HEK293 (cell line): Measurements from ENCODE around the gene BEST3.

Source experiments
- CTCF ChIA-PET: fragments of 350-600 bp; formaldehyde crosslinking; extraction: SDS; loops from one replicate; lab custom pipeline; 2021; ENCODE audit warnings: antibody characterized with exemption; lab: Yijun Ruan, JAX
- POLR2A ChIA-PET: fragments of 300-600 bp; formaldehyde crosslinking; extraction: SDS; loops from one replicate; lab custom pipeline; 2020; ENCODE audit warnings: antibody characterized with exemption, inconsistent platforms; lab: Yijun Ruan, JAX
- H3K27ac ChIP-seq: fragments of 200-500 bp; sonication (Bioruptor generic); 2 replicates; pipeline ENCODE4 v1.5.1; 2014; ENCODE audit warnings: low read depth, low read length, control low read depth, inconsistent platforms; ENCODE audit errors: extremely low read depth
- H3K36me3 ChIP-seq, 2 experiments: fragments of 200-500 bp in 1 of 2; sonication (Bioruptor generic) in 1 of 2; 1 replicate in 1 of 2; 2 replicates in 1 of 2; pipeline ENCODE4 v1.5.1; 2014 to 2017; ENCODE audit warnings: inconsistent platforms in 2 of 2, low read length in 2 of 2; ENCODE audit not compliant: control insufficient read depth in 2 of 2, insufficient read depth in 1 of 2
- H3K4me1 ChIP-seq: fragments of 200-500 bp; sonication (Bioruptor generic); 2 replicates; pipeline ENCODE4 v1.5.1; 2014; ENCODE audit warnings: mild to moderate bottlenecking, low read length, inconsistent platforms; ENCODE audit not compliant: control insufficient read depth, insufficient read depth
- H3K4me3 ChIP-seq: 2 replicates; pipeline ENCODE4 v1.5.1; 2011; ENCODE audit warnings: low read depth, mild to moderate bottlenecking, control low read depth, low read length, moderate library complexity
- H3K9me3 ChIP-seq: fragments of 200-500 bp; sonication (Bioruptor generic); 2 replicates; pipeline ENCODE4 v1.5.1; 2014; ENCODE audit warnings: low read depth, low read length, inconsistent platforms; ENCODE audit not compliant: control insufficient read depth, insufficient read depth
- ATF2 ChIP-seq: fragments of 450-650 bp; formaldehyde crosslinking; IDR thresholded peaks from 2 replicates; pipeline ENCODE4 v1.5.1; 2016; ENCODE audit warnings: missing biosample characterization, missing genetic modification characterization, low read depth
- EGR2 ChIP-seq: fragments of 450-650 bp; formaldehyde crosslinking; IDR thresholded peaks from 2 replicates; pipeline ENCODE4 v1.5.1; 2016; ENCODE audit warnings: low read depth, missing biosample characterization, missing genetic modification characterization
- TSHZ1 ChIP-seq: fragments of 450-650 bp; formaldehyde crosslinking; IDR thresholded peaks from 2 replicates; pipeline ENCODE4 v1.5.1; 2016; ENCODE audit warnings: missing biosample characterization, missing genetic modification characterization, borderline replicate concordance
- ZBTB7A ChIP-seq: fragments of 450-650 bp; formaldehyde crosslinking; IDR thresholded peaks from 2 replicates; pipeline ENCODE4 v1.5.1; 2016; ENCODE audit warnings: low read depth, missing biosample characterization, missing genetic modification characterization
- ZNF138 ChIP-seq: fragments of 450-650 bp; formaldehyde crosslinking; IDR thresholded peaks from 2 replicates; pipeline ENCODE4 v1.5.1; 2016; ENCODE audit warnings: missing biosample characterization, missing genetic modification characterization, borderline replicate concordance
- ZNF148 ChIP-seq: fragments of 450-650 bp; formaldehyde crosslinking; IDR thresholded peaks from 2 replicates; pipeline ENCODE4 v1.5.0; 2017; ENCODE audit warnings: missing biosample characterization, missing genetic modification characterization, borderline replicate concordance
- ZNF16 ChIP-seq: fragments of 450-650 bp; formaldehyde crosslinking; IDR thresholded peaks from 2 replicates; pipeline ENCODE4 v1.5.1; 2016; ENCODE audit warnings: low read depth, missing biosample characterization, missing genetic modification characterization
- ZNF248 ChIP-seq: fragments of 450-650 bp; formaldehyde crosslinking; IDR thresholded peaks from 2 replicates; pipeline ENCODE4 v1.5.1; 2017; ENCODE audit warnings: missing biosample characterization, missing genetic modification characterization
- ZNF514 ChIP-seq: fragments of 450-650 bp; formaldehyde crosslinking; IDR thresholded peaks from 2 replicates; pipeline ENCODE4 v1.5.1; 2016; ENCODE audit warnings: missing biosample characterization, missing genetic modification characterization
- ZNF558 ChIP-seq: fragments of 450-650 bp; formaldehyde crosslinking; IDR thresholded peaks from 2 replicates; pipeline ENCODE4 v1.5.1; 2016; ENCODE audit warnings: missing biosample characterization, missing genetic modification characterization
- ZSCAN5A ChIP-seq: fragments of 450-650 bp; formaldehyde crosslinking; IDR thresholded peaks from 2 replicates; pipeline ENCODE4 v1.5.1; 2016; ENCODE audit warnings: missing biosample characterization, missing genetic modification characterization
- TF ChIP-seq, protein P1 (sequence below): fragments of 450-650 bp; formaldehyde crosslinking; IDR thresholded peaks from 2 replicates; pipeline ENCODE4 v1.5.1; 2016; ENCODE audit warnings: missing biosample characterization, missing genetic modification characterization
- TF ChIP-seq, protein P2 (sequence below): fragments of 450-650 bp; formaldehyde crosslinking; IDR thresholded peaks from 2 replicates; pipeline ENCODE4 v1.5.1; 2017; ENCODE audit warnings: missing biosample characterization, missing genetic modification characterization
- TF ChIP-seq, protein P3 (sequence below): fragments of 450-650 bp; IDR thresholded peaks from 2 replicates; pipeline ENCODE4 v1.5.1; 2018; ENCODE audit warnings: missing biosample characterization, missing genetic modification characterization

The BEST3 gene

DNA sequence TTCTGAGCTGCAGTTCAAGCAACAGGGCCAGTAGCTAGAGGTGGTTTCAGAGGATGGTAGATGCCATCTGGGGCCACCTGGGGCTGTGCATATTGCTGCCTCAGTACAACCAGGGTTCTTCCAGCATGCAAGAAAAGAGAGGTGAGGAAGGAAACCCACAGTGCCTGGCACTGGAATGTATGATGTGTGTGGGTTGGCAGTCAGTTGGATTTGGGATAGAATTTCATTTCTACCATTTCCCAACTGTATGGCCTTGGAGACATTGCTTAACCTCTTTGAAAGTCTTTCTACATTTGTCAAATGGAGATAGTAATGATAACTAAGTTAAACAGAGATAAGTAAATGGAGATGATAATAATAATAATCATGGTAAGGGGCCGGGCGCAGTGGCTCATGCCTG lies 78.2 kb downstream of the BEST3 start:
- Histone ChIP-seq H3K36me3 (no peaks in the 10 kb centered on the region), H3K4me3 (no peak overlapping the region), H3K9me3 (no peaks in the 10 kb centered on the region), H3K4me1 (no peaks in the 10 kb centered on the region), H3K27ac (no peak overlapping the region)
- CTCF ChIA-PET = interaction anchor here (1.0 kb wide), 1 partner anchor 20 kb away, joined by 3 read pairs; no protein-coding TSS in a partner anchor
- no peak for TF ChIP-seq EGR2 (tag by site-specific recombination)
- TF ChIP-seq, protein P1, sequence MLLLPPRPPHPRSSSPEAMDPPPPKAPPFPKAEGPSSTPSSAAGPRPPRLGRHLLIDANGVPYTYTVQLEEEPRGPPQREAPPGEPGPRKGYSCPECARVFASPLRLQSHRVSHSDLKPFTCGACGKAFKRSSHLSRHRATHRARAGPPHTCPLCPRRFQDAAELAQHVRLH (tag by site-specific recombination) = no peak
- no peak for TF ChIP-seq ZBTB7A (tag by site-specific recombination)
- TF ChIP-seq ZNF16 (tag by site-specific recombination) = no peak
- TF ChIP-seq ZSCAN5A (tag by site-specific recombination) = no peak
- TF ChIP-seq TSHZ1 (tag by site-specific recombination) = no peak
- no peak for TF ChIP-seq ZNF138
- TF ChIP-seq ZNF148 (tag by site-specific recombination) = no peak
- TF ChIP-seq ZNF248 = no peak
- TF ChIP-seq, protein P2, sequence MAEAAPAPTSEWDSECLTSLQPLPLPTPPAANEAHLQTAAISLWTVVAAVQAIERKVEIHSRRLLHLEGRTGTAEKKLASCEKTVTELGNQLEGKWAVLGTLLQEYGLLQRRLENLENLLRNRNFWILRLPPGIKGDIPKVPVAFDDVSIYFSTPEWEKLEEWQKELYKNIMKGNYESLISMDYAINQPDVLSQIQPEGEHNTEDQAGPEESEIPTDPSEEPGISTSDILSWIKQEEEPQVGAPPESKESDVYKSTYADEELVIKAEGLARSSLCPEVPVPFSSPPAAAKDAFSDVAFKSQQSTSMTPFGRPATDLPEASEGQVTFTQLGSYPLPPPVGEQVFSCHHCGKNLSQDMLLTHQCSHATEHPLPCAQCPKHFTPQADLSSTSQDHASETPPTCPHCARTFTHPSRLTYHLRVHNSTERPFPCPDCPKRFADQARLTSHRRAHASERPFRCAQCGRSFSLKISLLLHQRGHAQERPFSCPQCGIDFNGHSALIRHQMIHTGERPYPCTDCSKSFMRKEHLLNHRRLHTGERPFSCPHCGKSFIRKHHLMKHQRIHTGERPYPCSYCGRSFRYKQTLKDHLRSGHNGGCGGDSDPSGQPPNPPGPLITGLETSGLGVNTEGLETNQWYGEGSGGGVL (tag by site-specific recombination) = no peak
- TF ChIP-seq ZNF514 (tag by site-specific recombination) = no peak
- TF ChIP-seq ATF2 (tag by site-specific recombination) = no peak
- TF ChIP-seq, protein P3, sequence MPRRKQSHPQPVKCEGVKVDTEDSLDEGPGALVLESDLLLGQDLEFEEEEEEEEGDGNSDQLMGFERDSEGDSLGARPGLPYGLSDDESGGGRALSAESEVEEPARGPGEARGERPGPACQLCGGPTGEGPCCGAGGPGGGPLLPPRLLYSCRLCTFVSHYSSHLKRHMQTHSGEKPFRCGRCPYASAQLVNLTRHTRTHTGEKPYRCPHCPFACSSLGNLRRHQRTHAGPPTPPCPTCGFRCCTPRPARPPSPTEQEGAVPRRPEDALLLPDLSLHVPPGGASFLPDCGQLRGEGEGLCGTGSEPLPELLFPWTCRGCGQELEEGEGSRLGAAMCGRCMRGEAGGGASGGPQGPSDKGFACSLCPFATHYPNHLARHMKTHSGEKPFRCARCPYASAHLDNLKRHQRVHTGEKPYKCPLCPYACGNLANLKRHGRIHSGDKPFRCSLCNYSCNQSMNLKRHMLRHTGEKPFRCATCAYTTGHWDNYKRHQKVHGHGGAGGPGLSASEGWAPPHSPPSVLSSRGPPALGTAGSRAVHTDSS (tag by site-specific recombination) = no peak
- no peak for TF ChIP-seq ZNF558 (tag by site-specific recombination)
- POLR2A ChIA-PET = no interaction called here
